Adrenal gland (tissue), 5 donors: Measurements from ENCODE around the gene MAP2K4.
"Not testable (repeated sequence)": the region's sequence is repeated elsewhere in the genome, so short reads cannot be mapped to it uniquely, and the experiment has no call there.

Experiments used
- CTCF ChIP-seq, 6 experiments: fragments of 450-650 bp in 4 of 6; fragments of 200-600 bp in 2 of 6; sonication (generic) in 1 of 6; IDR thresholded peaks; 1 replicate in 5 of 6; 2 replicates in 1 of 6; pipeline versions ENCODE4 v1.5.1 to v1.8.0; 2016 to 2021; ENCODE audit warnings: antibody characterized with exemption in 6 of 6, mild to moderate bottlenecking in 2 of 6, moderate library complexity in 1 of 6
- POLR2A ChIP-seq, 2 donors: fragments of 450-650 bp; IDR thresholded peaks; one replicate each; pipeline ENCODE4 v1.6.1; 2017; ENCODE audit warnings: antibody characterized with exemption in 2 of 2, mild to moderate bottlenecking in 2 of 2, moderate library complexity in 1 of 2
- donor health status: DM: no; HTN: no; CAD: no.

DNA sequence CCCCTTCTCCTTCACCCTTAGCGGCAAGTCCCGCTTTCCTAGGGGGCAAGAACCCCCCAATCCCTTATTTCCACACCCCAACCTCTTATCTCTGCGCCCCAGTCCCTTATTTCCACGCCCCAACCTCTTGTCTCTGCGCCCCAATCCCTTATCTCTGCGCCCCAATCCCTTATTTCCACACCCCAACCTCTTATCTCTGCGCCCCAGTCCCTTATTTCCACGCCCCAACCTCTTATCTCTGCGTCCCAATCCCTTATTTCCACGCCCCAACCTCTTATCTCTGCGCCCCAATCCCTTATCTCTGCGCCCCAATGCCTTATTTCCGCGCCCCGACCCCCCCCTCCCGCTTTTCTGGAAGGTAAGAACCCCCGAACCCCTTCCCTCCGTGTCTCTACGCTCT, 47.9 kb upstream of the MAP2K4 start:
- TF ChIP-seq POLR2A, CTCF (IDR thresholded peaks at IDR 0.05): not testable (repeated sequence)
